HEK293T (cell line): Measurements from ENCODE around the gene ISM2.

Experiments
- CTCF ChIA-PET: fragments of 350-600 bp; formaldehyde crosslinking; extraction: SDS; loops from one replicate; lab custom pipeline; 2021; ENCODE audit warnings: antibody characterized with exemption, inconsistent platforms; lab: Yijun Ruan, JAX
- POLR2A ChIA-PET: fragments of 350-600 bp; formaldehyde crosslinking; extraction: SDS; loops from one replicate; lab custom pipeline; 2020; ENCODE audit warnings: antibody characterized with exemption, inconsistent platforms; lab: Yijun Ruan, JAX
- DNase-seq: peaks from one replicate; pipeline ENCODE4 v3.0.0; 2012; ENCODE audit warnings: mixed read lengths; ENCODE audit errors: extremely low spot score
- ARNT ChIP-seq: fragments of 450-650 bp; IDR thresholded peaks from 2 replicates; pipeline ENCODE4 v1.6.1; 2017; ENCODE audit warnings: mild to moderate bottlenecking
- BHLHE40 ChIP-seq: fragments of 450-650 bp; IDR thresholded peaks from 2 replicates; pipeline ENCODE4 v1.6.1; 2016; ENCODE audit warnings: mild to moderate bottlenecking, moderate library complexity, borderline replicate concordance
- CTBP1 ChIP-seq: fragments of 450-650 bp; IDR thresholded peaks from 2 replicates; pipeline ENCODE4 v1.6.1; 2016; ENCODE audit warnings: borderline replicate concordance
- ELF4 ChIP-seq: fragments of 450-650 bp; IDR thresholded peaks from 2 replicates; pipeline ENCODE4 v1.6.1; 2017; ENCODE audit warnings: antibody characterized with exemption
- FOXA1 ChIP-seq: fragments of 450-650 bp; IDR thresholded peaks from 2 replicates; pipeline ENCODE4 v1.6.1; 2016; ENCODE audit warnings: mild to moderate bottlenecking
- FOXK2 ChIP-seq: fragments of 450-650 bp; IDR thresholded peaks from 2 replicates; pipeline ENCODE4 v1.6.1; 2016; ENCODE audit warnings: mild to moderate bottlenecking
- FOXM1 ChIP-seq: fragments of 450-650 bp; IDR thresholded peaks from 2 replicates; pipeline ENCODE4 v1.6.1; 2017; ENCODE audit warnings: mild to moderate bottlenecking, borderline replicate concordance
- HDGF ChIP-seq: fragments of 450-650 bp; IDR thresholded peaks from 2 replicates; pipeline ENCODE4 v1.6.1; 2017; ENCODE audit warnings: antibody characterized with exemption, borderline replicate concordance
- L3MBTL2 ChIP-seq: fragments of 450-650 bp; conservative IDR thresholded peaks from 2 replicates; pipeline ENCODE4 v1.6.1; 2016; ENCODE audit warnings: mild to moderate bottlenecking
- LEF1 ChIP-seq: fragments of 450-650 bp; IDR thresholded peaks from 2 replicates; pipeline ENCODE4 v1.6.1; 2017; ENCODE audit warnings: mild to moderate bottlenecking, borderline replicate concordance
- NFRKB ChIP-seq: fragments of 450-650 bp; IDR thresholded peaks from 2 replicates; pipeline ENCODE4 v1.6.1; 2016; ENCODE audit warnings: mild to moderate bottlenecking, moderate library complexity
- PKNOX1 ChIP-seq: fragments of 450-650 bp; IDR thresholded peaks from 2 replicates; pipeline ENCODE4 v1.6.1; 2016
- SP1 ChIP-seq: fragments of 450-650 bp; IDR thresholded peaks from 2 replicates; pipeline ENCODE4 v1.6.1; 2017
- SUZ12 ChIP-seq: fragments of 450-650 bp; IDR thresholded peaks from 2 replicates; pipeline ENCODE4 v1.6.1; 2016; ENCODE audit warnings: mild to moderate bottlenecking
- TARDBP ChIP-seq: fragments of 450-650 bp; IDR thresholded peaks from 2 replicates; pipeline ENCODE4 v1.6.1; 2016
- ZNF384 ChIP-seq: fragments of 450-650 bp; IDR thresholded peaks from 2 replicates; pipeline ENCODE4 v1.6.1; 2016

The ISM2 gene

GRCh38 chr14:77457522-77458248 is 40.9 kb downstream of the ISM2 start, which contains the start of the genes AHSA1 and VIPAS39:
Gene AHSA1, plus strand, starts transcription at chr14:77458093. Its CDS starts 97 bp downstream, at chr14:77458190.
Gene VIPAS39, minus strand, starts transcription at chr14:77457601. Its CDS starts 3,499 bp downstream, at chr14:77454102.
- ChIA-PET POLR2A (interaction anchor here (0.6 to 2.4 kb wide), 13 partner anchors 9 to 181 kb away, joined by 3 to 10 read pairs (median 4); partner anchors contain the start of genes GSTZ1, POMT2, SAMD15 and TMED8), CTCF (interaction anchor here (0.6 to 1.2 kb wide), 2 partner anchors 12 to 32 kb away, joined by 3 read pairs; no protein-coding TSS in a partner anchor)
- peak; percentile 65 for TF ChIP-seq L3MBTL2
- peak; percentile 9; the same call in 1 of the 2 replicates for TF ChIP-seq CTBP1
- no peak for TF ChIP-seq HDGF
- TF ChIP-seq LEF1: no peak
- TF ChIP-seq ARNT: no peak
- peak; percentile 94 for TF ChIP-seq SUZ12
- peak; percentile 85 for TF ChIP-seq ELF4
- peak; percentile 92 for DNase-seq

- POLR2A ChIA-PET: interaction anchor here (0.6 to 2.4 kb wide), 11 partner anchors 8 to 180 kb away, joined by 3 to 10 read pairs (median 4); partner anchors contain the start of genes GSTZ1, POMT2, SAMD15 and TMED8
- TF ChIP-seq NFRKB: no peak
- TF ChIP-seq FOXK2: no peak
- no peak for TF ChIP-seq ELF4
- no peak for TF ChIP-seq FOXM1
- no peak for TF ChIP-seq BHLHE40
- no peak for TF ChIP-seq HDGF
- no peak for TF ChIP-seq L3MBTL2
- no peak for TF ChIP-seq PKNOX1
- TF ChIP-seq FOXA1: no peak
- TF ChIP-seq TARDBP: no peak
- TF ChIP-seq ARNT: no peak
- TF ChIP-seq CTBP1: no peak
- TF ChIP-seq LEF1: no peak
- DNase-seq: no peak
- CTCF ChIA-PET: interaction anchor here (0.6 kb wide), 1 partner anchor 11 kb away, joined by 3 read pairs; no protein-coding TSS in a partner anchor
These were observed 41.5 kb downstream of the ISM2 start for GRCh38 chr14:77457115-77457521.

GRCh38 chr14:77455966-77456640 is 42.5 kb downstream of the ISM2 start:
- no peak for DNase-seq
- ChIA-PET POLR2A (interaction anchor here (2.3 kb wide), 1 partner anchor 135 kb away, joined by 10 read pairs; the partner anchor contains the start of genes GSTZ1 and POMT2), CTCF (no interaction called here)
- no peak for TF ChIP-seq SP1
- no peak for TF ChIP-seq TARDBP
- TF ChIP-seq ELF4: no peak
- 0 out of 2 replicates have a peak, but pooled peaks have one; percentile 38 for TF ChIP-seq LEF1
- no peak for TF ChIP-seq ZNF384
- TF ChIP-seq PKNOX1: peak; percentile 67
- TF ChIP-seq BHLHE40: no peak
- TF ChIP-seq SUZ12: no peak
- no peak for TF ChIP-seq L3MBTL2
- no peak for TF ChIP-seq HDGF
- TF ChIP-seq FOXA1: no peak
- TF ChIP-seq ARNT: no peak

- POLR2A ChIA-PET: no interaction called here
- no peak for DNase-seq
- CTCF ChIA-PET: no interaction called here
- TF ChIP-seq CTBP1 (no peak), NFRKB (no peak), ZNF384 (no peak), BHLHE40 (no peak), TARDBP (no peak), SUZ12 (no peak), FOXA1 (no peak), SP1 (no peak), PKNOX1 (no peak), FOXK2 (no peak), LEF1 (no peak), ELF4 (no peak), ARNT (no peak), FOXM1 (no peak), HDGF (no peak)
These were observed 56.4 kb downstream of the ISM2 start for GRCh38 chr14:77442196-77442595.

- ChIA-PET POLR2A (no interaction called here), CTCF (no interaction called here)
- DNase-seq: no peak
- no peak for TF ChIP-seq SP1
- no peak for TF ChIP-seq NFRKB
- TF ChIP-seq ARNT: no peak
- no peak for TF ChIP-seq FOXM1
- TF ChIP-seq BHLHE40: no peak
- TF ChIP-seq ZNF384: no peak
- no peak for TF ChIP-seq SUZ12
- TF ChIP-seq ELF4: no peak
These were observed 58.8 kb downstream of the ISM2 start for GRCh38 chr14:77439861-77440260.

GRCh38 chr14:77438596-77438995 is 60.0 kb downstream of the ISM2 start:
- no peak for TF ChIP-seq ELF4
- no peak for TF ChIP-seq TARDBP
- no peak for TF ChIP-seq BHLHE40
- TF ChIP-seq FOXA1: no peak
- TF ChIP-seq ZNF384: no peak
- TF ChIP-seq PKNOX1: no peak
- no peak for TF ChIP-seq LEF1
- TF ChIP-seq SUZ12: no peak
- TF ChIP-seq HDGF: no peak
- TF ChIP-seq L3MBTL2: no peak
- no peak for TF ChIP-seq FOXK2
- TF ChIP-seq NFRKB: no peak
- no peak for TF ChIP-seq ARNT
- TF ChIP-seq CTBP1: no peak
- ChIA-PET POLR2A (interaction anchor here (2.1 kb wide), 1 partner anchor 19 kb away, joined by 6 read pairs; the partner anchor contains the start of genes AHSA1 and VIPAS39), CTCF (no interaction called here)
- DNase-seq: no peak
